Upper lobe of left lung (tissue), 4 donors: Measurements from ENCODE around the gene FAM107A.

ENCODE experiments used
- EP300 ChIP-seq, 4 donors: sonication (generic); formaldehyde crosslinking; IDR thresholded peaks; one replicate each; pipeline ENCODE4 v1.5.1; 2017; ENCODE audit warnings: antibody characterized with exemption in 4 of 4, control low read depth in 2 of 4
- POLR2A ChIP-seq, 4 donors: fragments of 450-650 bp; IDR thresholded peaks; one replicate each; pipeline ENCODE4 v1.5.1; 2016 to 2017; ENCODE audit warnings: antibody characterized with exemption in 4 of 4, mild to moderate bottlenecking in 2 of 4
- POLR2AphosphoS5 ChIP-seq, 2 donors: sonication (generic); formaldehyde crosslinking; IDR thresholded peaks; one replicate each; pipeline ENCODE4 v1.5.1; 2017; ENCODE audit warnings: antibody characterized with exemption in 2 of 2
- TF ChIP-seq, protein P1 (sequence below), 6 experiments: fragments of 450-650 bp in 4 of 6; fragments of 200-600 bp in 2 of 6; sonication (generic) in 2 of 6; IDR thresholded peaks; one replicate each; pipeline ENCODE4 v1.5.1; 2016 to 2019; ENCODE audit warnings: antibody characterized with exemption in 6 of 6

DNA sequence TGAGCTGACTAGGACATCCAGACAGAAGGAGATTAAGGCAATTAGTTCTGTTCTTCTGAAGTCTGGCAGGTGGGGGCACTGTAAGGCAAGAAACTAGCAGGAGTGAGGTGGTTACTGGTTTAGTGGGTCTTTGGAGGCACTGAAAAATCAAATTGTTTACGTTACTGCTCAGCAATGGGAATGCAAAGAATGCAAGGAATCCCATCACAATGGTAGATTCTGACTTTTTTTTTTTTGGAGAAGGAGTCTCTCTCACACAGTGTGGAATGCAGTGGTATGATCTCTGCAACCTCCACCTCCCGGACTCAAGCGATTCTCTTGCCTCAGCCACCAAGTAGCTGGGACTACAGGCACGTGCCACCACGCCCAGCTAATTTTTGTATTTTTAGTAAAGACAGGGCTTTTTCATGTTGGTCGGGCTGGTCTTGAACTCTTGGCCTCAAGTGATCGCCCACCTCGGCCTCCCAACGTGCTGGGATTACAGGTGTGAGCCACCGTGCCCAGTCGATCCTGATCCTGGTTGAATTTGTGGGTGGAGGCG lies 16.4 kb downstream of the FAM107A start:
- TF ChIP-seq, protein P1, sequence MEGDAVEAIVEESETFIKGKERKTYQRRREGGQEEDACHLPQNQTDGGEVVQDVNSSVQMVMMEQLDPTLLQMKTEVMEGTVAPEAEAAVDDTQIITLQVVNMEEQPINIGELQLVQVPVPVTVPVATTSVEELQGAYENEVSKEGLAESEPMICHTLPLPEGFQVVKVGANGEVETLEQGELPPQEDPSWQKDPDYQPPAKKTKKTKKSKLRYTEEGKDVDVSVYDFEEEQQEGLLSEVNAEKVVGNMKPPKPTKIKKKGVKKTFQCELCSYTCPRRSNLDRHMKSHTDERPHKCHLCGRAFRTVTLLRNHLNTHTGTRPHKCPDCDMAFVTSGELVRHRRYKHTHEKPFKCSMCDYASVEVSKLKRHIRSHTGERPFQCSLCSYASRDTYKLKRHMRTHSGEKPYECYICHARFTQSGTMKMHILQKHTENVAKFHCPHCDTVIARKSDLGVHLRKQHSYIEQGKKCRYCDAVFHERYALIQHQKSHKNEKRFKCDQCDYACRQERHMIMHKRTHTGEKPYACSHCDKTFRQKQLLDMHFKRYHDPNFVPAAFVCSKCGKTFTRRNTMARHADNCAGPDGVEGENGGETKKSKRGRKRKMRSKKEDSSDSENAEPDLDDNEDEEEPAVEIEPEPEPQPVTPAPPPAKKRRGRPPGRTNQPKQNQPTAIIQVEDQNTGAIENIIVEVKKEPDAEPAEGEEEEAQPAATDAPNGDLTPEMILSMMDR (IDR thresholded peaks at IDR 0.05) = peak in 2 of 6 experiments; percentile 17 to 21
- TF ChIP-seq EP300 (IDR thresholded peaks at IDR 0.05) = no peak
- no peak for TF ChIP-seq POLR2A (IDR thresholded peaks at IDR 0.05)
- TF ChIP-seq POLR2AphosphoS5 (IDR thresholded peaks at IDR 0.05) = no peak
